Fibroblast of lung (primary cell): ENCODE results near the gene CUBN. TPM values are rescaled to one million over a fixed set of nuclear protein-coding genes. Genes with fewer than 3 reads are reported as not detected.

Experiments
- DNase-seq, 2 donors: peaks; one replicate each; pipeline versions ENCODE4 v3.0.0 to v3.0.0-alpha.2; 2010; ENCODE audit warnings: low read depth in 2 of 2
- H2AFZ ChIP-seq: 2 replicates; pipeline ENCODE4 v1.5.1; 2012; ENCODE audit warnings: low read length, control low read depth, inconsistent platforms
- H3K27ac ChIP-seq: 2 replicates; pipeline ENCODE4 v1.5.1; 2011; ENCODE audit warnings: low read length, control low read depth; ENCODE audit not compliant: insufficient read depth
- H3K27me3 ChIP-seq: 2 replicates; pipeline ENCODE4 v1.5.1; 2011; ENCODE audit warnings: mild to moderate bottlenecking, low read length; ENCODE audit not compliant: control insufficient read depth, insufficient read depth
- H3K36me3 ChIP-seq: 2 replicates; pipeline ENCODE4 v1.5.1; 2011; ENCODE audit warnings: low read length; ENCODE audit not compliant: control insufficient read depth, insufficient read depth
- H3K4me1 ChIP-seq: 2 replicates; pipeline ENCODE4 v1.5.1; 2011; ENCODE audit warnings: low read length; ENCODE audit not compliant: control insufficient read depth, insufficient read depth; ENCODE audit errors: extremely low read depth
- H3K4me2 ChIP-seq: 2 replicates; pipeline ENCODE4 v1.5.1; 2011; ENCODE audit warnings: low read length, control low read depth; ENCODE audit not compliant: insufficient read depth; ENCODE audit errors: extremely low read depth
- H3K4me3 ChIP-seq, 4 experiments: fragments of 200-600 bp in 1 of 4; sonication (generic) in 1 of 4; replicated peaks in 1 of 4; 2 replicates each; pipeline ENCODE4 v1.5.1; 2011 to 2016; ENCODE audit warnings: low read length in 4 of 4, low read depth in 3 of 4, mild to moderate bottlenecking in 3 of 4, control low read depth in 2 of 4, inconsistent platforms in 1 of 4, mixed read lengths in 1 of 4; ENCODE audit not compliant: insufficient read depth in 1 of 4; ENCODE audit errors: control extremely low read depth in 1 of 4
- H3K79me2 ChIP-seq: 2 replicates; pipeline ENCODE4 v1.5.1; 2012; ENCODE audit warnings: mild to moderate bottlenecking, low read length, inconsistent platforms; ENCODE audit not compliant: control insufficient read depth, insufficient read depth
- H3K9ac ChIP-seq: 2 replicates; pipeline ENCODE4 v1.5.1; 2011; ENCODE audit warnings: mild to moderate bottlenecking, low read length, control low read depth; ENCODE audit not compliant: insufficient read depth
- H3K9me3 ChIP-seq: 2 replicates; pipeline ENCODE4 v1.5.1; 2012; ENCODE audit warnings: low read depth, low read length; ENCODE audit not compliant: control insufficient read depth, insufficient read depth
- H4K20me1 ChIP-seq: 2 replicates; pipeline ENCODE4 v1.5.1; 2011; ENCODE audit warnings: low read length; ENCODE audit not compliant: control insufficient read depth, insufficient read depth; ENCODE audit errors: extremely low read depth
- EZH2 ChIP-seq: IDR thresholded peaks from 2 replicates; pipeline ENCODE4 v1.5.1; 2012; ENCODE audit warnings: low read length, control low read depth, mild to moderate bottlenecking; ENCODE audit errors: missing control alignments
- polyA plus RNA-seq, 2 donors: library from polyadenylated mRNA; depleted of rRNA in 1 of 2; stranded (reverse) in 1 of 2; unstranded in 1 of 2; fragments of >200 nt; gene quantifications; 2 replicates each; pipeline ENCODE4 v1.2.1, GENCODE V29; 2011 to 2012; ENCODE audit warnings: missing spikeins in 1 of 2
- total RNA-seq: library from RNA; depleted of rRNA; stranded (reverse); fragments of >200 nt; gene quantifications from 2 replicates; pipeline ENCODE4 v1.2.1, GENCODE V29; 2014
- TF ChIP-seq, protein P1 (sequence below), 2 donors: IDR thresholded peaks in 1 of 2; conservative IDR thresholded peaks in 1 of 2; 1 replicate in 1 of 2; 2 replicates in 1 of 2; pipeline ENCODE4 v1.5.1; 2011 to 2012; ENCODE audit warnings: low read length in 2 of 2, control low read depth in 1 of 2, inconsistent platforms in 1 of 2, low read depth in 1 of 2, mild to moderate bottlenecking in 1 of 2

Gene CUBN
- total and polyA plus RNA-seq, 2 donors (not counting 1 experiment from before 2014, with no cell fraction given), result 1.3 to 1.5 TPM

GRCh38 chr10:16909271-16909767, 220.3 kb downstream of the CUBN start:
- TF ChIP-seq EZH2, result no peak
- TF ChIP-seq, protein P1, sequence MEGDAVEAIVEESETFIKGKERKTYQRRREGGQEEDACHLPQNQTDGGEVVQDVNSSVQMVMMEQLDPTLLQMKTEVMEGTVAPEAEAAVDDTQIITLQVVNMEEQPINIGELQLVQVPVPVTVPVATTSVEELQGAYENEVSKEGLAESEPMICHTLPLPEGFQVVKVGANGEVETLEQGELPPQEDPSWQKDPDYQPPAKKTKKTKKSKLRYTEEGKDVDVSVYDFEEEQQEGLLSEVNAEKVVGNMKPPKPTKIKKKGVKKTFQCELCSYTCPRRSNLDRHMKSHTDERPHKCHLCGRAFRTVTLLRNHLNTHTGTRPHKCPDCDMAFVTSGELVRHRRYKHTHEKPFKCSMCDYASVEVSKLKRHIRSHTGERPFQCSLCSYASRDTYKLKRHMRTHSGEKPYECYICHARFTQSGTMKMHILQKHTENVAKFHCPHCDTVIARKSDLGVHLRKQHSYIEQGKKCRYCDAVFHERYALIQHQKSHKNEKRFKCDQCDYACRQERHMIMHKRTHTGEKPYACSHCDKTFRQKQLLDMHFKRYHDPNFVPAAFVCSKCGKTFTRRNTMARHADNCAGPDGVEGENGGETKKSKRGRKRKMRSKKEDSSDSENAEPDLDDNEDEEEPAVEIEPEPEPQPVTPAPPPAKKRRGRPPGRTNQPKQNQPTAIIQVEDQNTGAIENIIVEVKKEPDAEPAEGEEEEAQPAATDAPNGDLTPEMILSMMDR (conservative IDR thresholded peaks at IDR 0.05 in 1 of 2, IDR thresholded peaks at IDR 0.05 in 1 of 2; ENCODE audit: low read depth in 1 of 2, low read length in 2 of 2), result no peak
- Histone ChIP-seq H3K36me3 (no peaks in the 10 kb centered on the region), H3K27me3 (no peaks in the 10 kb centered on the region), H3K9me3 (no peaks in the 10 kb centered on the region), H2AFZ (no peak overlapping the region), H3K27ac (no peak overlapping the region), H3K4me2 (no peak overlapping the region), H3K4me1 (no peaks in the 10 kb centered on the region), H3K79me2 (no peaks in the 10 kb centered on the region), H3K9ac (no peak overlapping the region), H4K20me1 (no peaks in the 10 kb centered on the region), H3K4me3 (no peak overlapping the region)
- DNase-seq, result peak in 1 of 2 donors; percentile 82

DNA sequence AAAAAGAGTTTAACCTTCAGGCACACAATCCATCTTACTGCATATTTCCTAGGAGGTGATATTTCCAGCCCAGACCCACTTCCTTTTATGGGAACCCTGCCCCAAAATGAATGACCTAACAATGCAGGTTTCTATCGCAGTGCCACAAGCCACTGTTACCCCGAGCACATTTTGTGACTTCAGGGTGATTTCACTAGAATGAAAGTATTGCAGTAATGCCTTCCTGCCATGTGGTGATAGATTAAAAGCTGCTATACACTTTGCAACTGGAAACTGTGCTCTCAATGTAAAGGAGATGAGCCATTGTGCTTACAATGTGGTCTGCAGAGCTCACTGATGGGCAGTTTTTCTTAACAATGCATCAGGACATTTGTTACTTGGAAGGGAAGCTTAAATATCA, 221.9 kb downstream of the CUBN start:
- Histone ChIP-seq H3K27me3 (no peaks in the 10 kb centered on the region), H3K9me3 (no peaks in the 10 kb centered on the region), H3K4me3 (no peak overlapping the region), H2AFZ (no peak overlapping the region), H3K4me1 (no peaks in the 10 kb centered on the region), H3K9ac (no peak overlapping the region), H3K27ac (no peak overlapping the region), H3K79me2 (no peaks in the 10 kb centered on the region), H4K20me1 (no peaks in the 10 kb centered on the region), H3K36me3 (no peaks in the 10 kb centered on the region), H3K4me2 (no peak overlapping the region)
- TF ChIP-seq, protein P1 (conservative IDR thresholded peaks at IDR 0.05 in 1 of 2, IDR thresholded peaks at IDR 0.05 in 1 of 2; ENCODE audit: low read depth in 1 of 2, low read length in 2 of 2), result no peak
- DNase-seq, result no peak

- H3K27ac ChIP-seq, result no peak overlapping the region
- H3K27me3 ChIP-seq, result no peaks in the 10 kb centered on the region
- no peaks in the 10 kb centered on the region for H3K9me3 ChIP-seq
- H3K4me1 ChIP-seq, result no peaks in the 10 kb centered on the region
- H4K20me1 ChIP-seq, result no peaks in the 10 kb centered on the region
- DNase-seq, result peak; percentile 53 to 54
- no peaks in the 10 kb centered on the region for H3K36me3 ChIP-seq
- TF ChIP-seq, protein P1 (conservative IDR thresholded peaks at IDR 0.05 in 1 of 2, IDR thresholded peaks at IDR 0.05 in 1 of 2; ENCODE audit: low read depth in 1 of 2, low read length in 2 of 2), result no peak
- no peak for TF ChIP-seq EZH2
- no peak overlapping the region for H2AFZ ChIP-seq
- no peak overlapping the region for H3K9ac ChIP-seq
- H3K4me2 ChIP-seq, result no peak overlapping the region
- H3K4me3 ChIP-seq, result no peak overlapping the region
- no peaks in the 10 kb centered on the region for H3K79me2 ChIP-seq
These were observed 224.3 kb downstream of the CUBN start for GRCh38 chr10:16905320-16905719.
